GM04503 (cell line): Measurements from ENCODE around the gene PMS2.
A peak's percentile ranks its signal among the peaks of the same experiment; 100 is the strongest.
"Not testable (repeated sequence)": the region's sequence is repeated elsewhere in the genome, so short reads cannot be mapped to it uniquely, and the experiment has no call there.

Source experiments
- DNase-seq: peaks from one replicate; pipeline ENCODE4 v3.0.0-alpha.2; 2012; ENCODE audit warnings: low read depth

Gene PMS2, protein sequence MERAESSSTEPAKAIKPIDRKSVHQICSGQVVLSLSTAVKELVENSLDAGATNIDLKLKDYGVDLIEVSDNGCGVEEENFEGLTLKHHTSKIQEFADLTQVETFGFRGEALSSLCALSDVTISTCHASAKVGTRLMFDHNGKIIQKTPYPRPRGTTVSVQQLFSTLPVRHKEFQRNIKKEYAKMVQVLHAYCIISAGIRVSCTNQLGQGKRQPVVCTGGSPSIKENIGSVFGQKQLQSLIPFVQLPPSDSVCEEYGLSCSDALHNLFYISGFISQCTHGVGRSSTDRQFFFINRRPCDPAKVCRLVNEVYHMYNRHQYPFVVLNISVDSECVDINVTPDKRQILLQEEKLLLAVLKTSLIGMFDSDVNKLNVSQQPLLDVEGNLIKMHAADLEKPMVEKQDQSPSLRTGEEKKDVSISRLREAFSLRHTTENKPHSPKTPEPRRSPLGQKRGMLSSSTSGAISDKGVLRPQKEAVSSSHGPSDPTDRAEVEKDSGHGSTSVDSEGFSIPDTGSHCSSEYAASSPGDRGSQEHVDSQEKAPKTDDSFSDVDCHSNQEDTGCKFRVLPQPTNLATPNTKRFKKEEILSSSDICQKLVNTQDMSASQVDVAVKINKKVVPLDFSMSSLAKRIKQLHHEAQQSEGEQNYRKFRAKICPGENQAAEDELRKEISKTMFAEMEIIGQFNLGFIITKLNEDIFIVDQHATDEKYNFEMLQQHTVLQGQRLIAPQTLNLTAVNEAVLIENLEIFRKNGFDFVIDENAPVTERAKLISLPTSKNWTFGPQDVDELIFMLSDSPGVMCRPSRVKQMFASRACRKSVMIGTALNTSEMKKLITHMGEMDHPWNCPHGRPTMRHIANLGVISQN

DNA sequence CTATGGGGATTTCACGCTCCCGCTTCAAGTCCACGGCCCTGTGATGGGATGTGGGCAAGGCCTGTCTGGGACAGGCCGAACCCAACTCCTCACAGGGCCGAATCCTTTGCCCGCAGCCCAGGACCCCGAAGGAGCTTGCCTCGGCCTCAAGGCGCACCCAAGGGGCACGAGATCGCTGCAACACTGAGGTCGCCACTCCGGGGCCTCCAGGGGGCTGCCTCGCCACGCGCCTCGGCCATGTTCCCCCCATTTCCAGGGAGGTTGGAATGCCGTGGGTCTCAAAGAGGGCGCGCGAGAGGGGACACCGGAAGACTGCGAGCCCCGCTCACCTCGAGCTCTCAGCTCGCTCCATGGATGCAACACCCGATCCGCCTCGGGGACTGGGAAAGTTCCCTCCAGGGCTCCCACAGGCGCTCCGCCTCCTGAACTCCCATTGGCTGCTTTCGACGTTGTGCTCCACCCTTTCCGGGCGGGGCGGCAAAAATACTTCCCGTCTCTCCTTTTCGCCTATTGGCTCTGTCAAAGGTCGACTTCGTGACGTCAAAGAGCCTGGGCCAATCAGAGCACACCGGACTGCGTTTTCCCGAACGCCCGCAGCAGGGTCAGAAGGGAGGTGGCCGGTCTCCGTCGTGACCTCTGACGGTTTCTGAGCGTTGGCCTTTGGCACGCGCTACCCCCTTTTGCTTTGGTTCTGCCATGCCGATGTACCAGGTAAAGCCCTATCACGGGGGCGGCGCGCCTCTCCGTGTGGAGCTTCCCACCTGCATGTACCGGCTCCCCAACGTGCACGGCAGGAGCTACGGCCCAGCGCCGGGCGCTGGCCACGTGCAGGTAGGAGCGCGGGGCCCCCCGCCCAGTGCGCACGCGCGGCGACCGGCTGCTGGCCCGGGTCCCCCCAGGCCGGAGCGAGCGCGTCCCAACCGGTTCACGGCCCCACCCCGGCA, at the start of gene PMS2, which contains the start of gene AIMP2:
PMS2 (minus strand) TSS at position 382 of the 944 bp plus-strand sequence; CDS start at position 352, 30 bp downstream.
AIMP2 (plus strand) TSS at position 605 of the 944 bp plus-strand sequence; CDS start at position 697, 92 bp downstream.
- DNase-seq: peak; percentile 96

DNA sequence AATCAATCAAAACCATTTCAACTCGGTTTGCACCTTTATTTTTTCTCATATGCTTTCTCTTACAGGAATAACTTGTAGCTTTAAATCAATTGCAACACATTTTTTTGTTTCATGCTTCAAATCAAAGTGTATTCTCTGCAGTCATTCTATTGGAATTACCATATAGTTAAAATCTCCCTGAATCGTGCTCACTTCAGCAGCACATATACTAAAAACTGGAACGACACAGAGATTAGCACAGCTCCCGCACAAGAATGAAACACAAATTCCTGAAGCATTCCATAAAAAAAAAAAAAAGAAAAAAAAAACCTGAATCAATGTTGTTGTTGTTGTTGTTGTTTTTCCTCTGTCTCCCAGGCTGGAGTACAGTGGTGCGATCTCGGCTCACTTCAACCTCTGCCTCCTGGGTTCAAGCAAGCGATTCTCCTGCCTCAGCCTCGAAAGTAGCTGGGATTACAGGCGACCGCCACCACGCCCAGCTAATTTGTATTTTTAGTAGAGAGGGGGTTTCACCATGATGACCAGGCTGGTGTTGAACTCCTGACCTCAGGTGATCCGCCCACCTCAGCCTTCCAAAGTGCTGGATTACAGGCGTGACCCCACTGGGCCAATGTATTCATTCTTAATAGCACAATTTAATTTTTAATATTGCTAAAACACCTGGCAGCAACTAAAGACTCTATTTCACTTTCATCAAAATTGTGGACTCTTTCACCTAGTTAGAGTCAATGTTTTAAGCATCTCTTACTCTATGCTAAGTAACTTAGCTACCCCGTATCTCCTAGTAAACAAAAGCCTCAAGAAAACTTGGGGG, 48.7 kb upstream of the PMS2 start:
- no peak for DNase-seq

DNA sequence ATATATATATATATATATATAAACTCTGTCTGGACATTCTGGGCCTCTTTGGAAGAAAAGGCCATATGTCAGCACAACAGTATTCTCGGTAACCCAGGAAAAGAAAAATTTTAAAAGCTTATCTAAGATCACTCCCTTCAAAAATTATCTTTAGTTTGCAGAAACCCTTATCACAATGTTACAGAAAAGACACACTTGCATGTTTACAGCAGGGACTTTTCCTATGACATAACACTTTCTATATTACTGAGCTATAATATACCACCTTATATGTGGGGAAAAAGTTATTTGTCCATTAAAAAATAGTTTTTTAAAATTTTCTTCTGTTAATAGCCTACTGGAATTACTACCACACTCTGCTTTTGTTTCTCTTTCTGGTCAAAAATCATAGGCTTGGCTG, 47.8 kb upstream of the PMS2 start:
- no peak for DNase-seq

DNA sequence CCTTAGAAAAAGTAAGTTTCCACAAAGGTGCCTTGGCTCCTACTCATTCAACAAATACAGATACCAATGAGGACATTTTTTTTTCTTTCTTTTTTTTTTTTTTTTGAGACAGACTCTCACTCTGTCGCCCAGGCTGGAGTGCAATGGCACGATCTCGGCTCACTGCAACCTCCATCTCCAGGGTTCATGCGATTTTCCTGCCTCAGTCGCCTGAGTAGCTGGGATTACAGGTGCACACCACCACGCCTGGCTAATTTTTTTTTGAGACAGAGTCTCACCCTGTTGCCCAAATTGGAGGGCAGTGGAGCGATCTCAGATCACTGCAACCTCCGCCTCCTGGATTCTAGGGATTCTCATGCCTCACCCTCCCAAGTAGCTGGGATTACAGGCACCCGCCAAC, 42.3 kb upstream of the PMS2 start:
- DNase-seq: not testable (repeated sequence)

DNA sequence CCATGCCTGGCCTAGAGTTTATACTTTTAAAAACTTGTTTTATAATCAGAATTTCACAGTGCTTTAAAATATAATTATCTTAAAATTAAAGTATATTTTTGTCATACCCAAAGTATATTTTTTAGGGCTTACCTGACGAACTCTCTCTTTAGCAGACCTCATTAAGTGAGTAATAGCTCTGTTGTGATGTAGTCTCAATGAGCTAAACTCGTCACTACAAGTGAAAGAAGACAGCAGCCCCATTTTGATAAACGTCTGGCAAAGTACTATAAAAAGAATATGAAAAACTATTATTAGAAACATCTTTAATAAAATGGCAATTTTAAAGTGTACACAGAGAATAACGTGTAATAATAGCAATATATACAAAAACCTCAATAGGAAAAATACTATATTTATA, 40.9 kb upstream of the PMS2 start:
- no peak for DNase-seq

DNA sequence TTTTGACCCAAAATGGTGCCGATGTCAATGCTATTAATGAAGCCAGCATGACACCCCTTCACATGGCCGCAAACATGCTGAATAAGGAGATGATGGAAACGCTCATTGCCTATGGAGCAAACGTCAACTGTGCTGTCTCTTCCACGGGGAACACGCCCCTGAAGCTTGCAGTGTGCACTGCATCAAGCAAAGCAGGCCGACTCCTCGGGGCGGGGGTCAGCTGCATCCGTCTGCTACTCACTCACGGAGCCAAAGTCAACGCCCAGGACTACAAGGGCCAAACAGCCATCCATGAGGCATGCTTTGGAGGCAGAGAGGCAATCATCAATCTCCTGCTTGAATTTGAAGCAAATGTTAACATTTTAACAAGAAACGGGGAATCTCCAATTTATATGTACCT, 26.8 kb upstream of the PMS2 start:
- no peak for DNase-seq

DNA sequence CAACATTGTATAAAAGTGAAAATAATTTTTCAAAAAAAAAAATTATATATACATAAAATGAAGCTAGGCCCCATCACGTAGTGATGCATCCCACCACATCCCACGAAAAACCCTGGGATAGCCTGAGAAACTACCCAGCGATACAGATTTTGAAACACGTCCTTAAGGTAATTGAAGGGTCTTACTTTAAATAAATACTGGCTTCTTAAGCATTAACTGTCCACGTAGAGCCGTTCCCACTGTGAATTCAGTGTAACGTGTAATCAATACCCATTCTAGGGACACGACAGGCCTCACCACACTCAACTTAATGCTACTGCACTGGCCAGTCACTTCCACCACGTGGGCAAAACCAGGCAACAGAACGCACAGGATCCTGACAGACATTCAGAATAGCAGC, 26.3 kb upstream of the PMS2 start:
- DNase-seq: no peak

DNA sequence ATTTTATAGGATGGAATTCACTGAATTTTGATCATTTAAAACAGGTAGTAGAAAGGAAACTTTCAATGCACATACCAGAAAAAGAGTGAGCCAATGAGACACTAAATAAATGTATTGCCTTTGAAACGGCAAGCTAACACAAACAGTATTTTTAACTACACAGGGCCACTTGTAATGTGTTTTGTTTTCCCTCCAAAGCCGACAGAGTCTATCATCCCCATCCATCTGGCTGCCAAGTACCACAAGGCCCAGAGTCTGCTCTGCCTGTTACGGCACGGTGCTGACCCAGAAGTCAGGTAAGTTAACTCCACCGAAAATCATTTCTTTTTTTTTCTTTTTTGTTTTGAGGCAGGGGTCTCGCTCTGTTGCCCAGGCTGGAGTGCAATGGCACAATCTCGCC, 23.8 kb upstream of the PMS2 start:
- DNase-seq: no peak

DNA sequence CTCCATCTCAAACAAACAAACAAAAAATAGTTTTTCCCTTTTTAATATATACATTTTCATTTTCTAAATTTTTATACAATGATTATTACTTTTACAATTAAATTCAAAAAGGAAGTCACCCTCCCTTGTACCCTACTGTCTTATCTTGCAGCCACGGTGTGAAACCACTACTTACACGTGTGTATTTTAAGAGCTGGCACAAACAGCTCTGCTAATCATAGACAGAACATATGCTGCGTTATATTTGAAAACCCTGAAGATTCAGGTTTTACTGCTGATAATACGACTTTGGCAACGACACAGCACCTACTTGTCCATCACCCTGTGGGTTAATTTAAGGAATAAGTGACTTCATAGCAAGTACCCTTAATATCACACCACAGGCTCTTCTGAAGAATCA, 23.3 kb upstream of the PMS2 start:
- DNase-seq: no peak

DNA sequence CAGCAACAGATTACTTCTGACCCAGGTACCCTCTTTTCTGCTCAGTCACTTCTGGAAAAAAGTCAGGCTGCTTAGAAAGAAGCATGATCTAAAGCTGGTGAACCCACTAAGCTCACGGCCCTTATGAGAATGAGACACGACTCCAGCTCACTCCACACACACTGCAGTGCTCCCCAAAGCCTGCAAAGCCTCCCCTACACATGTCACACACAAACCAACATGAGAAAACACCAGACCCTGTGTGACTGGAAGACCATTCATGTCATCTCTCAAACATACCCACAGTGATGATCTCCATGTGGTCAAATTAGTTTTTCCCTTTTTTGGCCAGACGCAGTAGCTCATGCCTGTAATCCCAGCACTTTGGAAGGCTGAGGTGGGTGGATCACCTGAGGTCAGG, 22.7 kb upstream of the PMS2 start:
- DNase-seq: no peak

DNA sequence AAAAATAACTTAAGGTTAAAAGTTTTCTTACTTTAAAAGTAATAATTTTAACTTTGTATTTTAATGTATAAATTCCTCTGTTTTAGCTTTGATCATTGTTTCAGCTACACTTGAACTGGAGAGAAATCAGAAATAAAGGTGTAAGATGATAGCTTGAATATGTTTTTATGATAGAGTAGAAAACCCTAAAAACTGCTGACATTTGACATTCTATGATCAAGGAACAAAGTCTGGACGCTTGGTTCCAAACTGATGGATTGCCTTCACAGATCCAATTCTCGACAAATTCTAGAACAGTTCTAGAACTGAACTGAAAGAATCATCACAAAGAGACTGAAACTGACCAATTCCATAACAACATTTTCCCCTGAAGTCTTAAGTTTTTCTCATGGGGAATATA, 22.1 kb upstream of the PMS2 start, which contains the start of gene ANKRD61:
ANKRD61 (plus strand) TSS at position 389 of the 400 bp plus-strand sequence; CDS start at position 389, 0 bp downstream.
- DNase-seq: no peak

DNA sequence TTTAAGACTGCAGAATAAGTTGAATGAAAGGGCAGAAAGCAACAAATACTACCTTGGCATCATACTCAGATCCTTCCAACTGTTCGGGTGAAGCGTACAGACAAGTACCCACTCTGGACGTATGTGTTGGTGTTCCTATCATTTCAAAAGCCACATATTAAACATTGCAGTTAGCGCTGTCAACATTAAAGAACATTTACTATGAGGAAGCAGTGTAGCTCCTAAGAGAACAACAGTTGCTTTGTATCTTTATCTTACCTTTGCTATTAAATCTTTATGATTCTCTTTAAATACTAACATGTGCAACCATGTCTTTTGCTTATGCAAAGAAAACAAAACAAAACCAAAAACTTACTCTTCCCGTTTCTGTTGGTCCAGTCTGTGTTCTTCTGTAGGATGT, 19.7 kb upstream of the PMS2 start:
- DNase-seq: no peak

DNA sequence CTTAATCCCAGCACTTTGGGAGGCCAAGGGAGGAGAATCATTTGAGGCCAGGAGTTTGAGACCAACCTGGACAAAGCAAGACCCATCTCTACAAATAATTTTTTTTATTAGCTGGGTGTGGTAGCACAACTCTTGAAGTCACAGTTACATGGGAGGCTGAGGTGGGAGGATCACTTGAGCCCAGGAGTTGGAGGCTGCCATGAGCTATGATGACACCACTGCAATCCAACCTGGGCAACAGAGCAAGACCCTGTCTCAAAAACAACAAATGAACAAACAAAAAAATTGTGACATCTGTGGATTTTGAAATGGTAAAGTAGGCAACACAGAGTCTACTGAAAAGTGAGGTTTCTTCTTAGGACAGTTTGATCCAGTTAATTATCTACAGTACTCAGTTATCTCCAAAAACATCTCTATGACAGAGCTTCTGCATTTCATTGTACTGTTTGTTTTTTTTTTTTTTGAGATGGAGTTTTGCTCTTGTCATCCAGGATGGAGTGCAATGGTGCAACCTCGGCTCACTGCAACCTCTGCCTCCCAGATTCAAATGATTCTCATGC, 19.0 kb upstream of the PMS2 start:
- no peak for DNase-seq

DNA sequence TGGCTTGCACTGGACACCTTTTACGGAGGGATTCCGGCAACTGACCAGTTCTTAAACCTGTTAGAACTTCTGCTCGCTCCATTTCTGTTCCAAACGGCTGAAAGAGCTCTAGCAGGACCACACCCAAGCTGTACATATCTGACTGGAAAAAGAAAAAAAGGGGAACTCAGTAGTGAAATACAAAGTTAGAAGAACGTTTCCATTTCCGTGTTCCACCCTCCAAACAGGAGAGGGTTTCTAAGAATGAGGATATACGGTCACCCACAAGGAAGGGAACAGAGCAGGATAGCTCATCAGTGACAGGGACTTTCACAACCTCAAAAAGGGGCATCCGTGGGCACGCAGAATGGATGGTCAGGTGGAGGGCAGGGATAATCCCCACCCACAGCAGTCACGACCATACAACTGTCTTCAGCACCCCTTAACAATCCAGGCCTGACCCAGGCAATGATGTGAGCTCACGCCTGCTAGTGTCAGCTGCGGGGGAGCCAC, 18.0 kb upstream of the PMS2 start:
- no peak for DNase-seq

DNA sequence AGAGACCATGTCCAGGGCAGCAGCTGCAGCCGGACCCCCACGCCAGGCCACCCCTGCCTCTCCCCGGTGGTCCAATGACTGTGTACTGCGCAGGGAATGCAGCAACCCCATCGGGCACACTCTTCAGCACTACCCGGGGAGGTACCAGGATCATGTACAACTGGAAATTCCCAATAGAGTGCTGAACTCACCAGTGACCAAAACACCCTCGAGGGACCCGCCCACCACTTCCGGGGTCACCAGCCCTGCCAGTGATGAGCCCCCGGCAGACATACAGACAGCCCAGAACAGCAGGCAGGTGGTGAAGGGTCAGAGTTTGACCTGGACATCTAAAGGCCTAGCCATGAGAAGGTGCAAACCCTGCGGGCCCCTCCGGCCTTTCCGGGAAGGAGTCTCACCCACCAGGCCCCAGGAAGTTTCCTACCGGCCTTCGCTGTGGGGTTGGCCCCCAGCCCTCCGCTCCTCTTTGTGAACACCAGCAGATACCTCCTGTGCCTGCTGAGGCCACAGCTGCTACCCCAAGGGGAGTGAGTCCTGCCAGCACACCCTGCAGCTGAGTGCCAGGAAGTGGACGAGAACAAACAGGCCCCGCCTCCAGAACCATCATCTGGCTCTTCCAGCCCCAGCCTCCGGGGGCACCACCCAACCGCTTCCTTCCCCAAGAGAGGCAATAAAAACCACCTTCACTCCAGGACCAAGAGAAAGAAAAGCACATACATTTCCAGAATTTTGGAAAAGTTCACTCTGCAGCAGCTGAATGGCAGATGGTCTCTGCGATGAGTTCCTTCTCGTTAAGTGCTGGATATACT, 17.4 kb upstream of the PMS2 start:
- no peak for DNase-seq

DNA sequence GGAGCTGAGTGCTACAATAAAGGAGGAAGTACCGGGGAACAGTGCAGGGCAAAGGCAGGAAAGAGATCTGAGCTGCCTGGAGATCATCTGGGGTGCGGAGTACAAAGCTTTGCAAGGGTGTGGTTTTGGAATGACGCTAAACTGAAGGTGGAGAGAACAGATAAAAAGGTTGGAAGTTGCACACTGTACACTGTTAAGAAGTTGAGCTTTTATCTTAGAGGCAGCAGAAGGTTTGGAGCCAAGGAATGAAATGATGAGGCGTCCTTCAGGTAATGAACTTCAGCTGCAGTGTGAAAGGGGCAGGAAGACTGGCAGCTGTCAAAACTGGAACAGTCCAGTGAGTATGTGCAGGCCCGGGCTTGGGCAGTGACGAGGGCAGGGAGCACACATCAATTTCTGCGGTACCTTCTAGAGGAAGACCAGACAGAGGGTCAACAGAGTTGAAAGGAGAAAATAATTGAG, 15.2 kb upstream of the PMS2 start:
- no peak for DNase-seq

DNA sequence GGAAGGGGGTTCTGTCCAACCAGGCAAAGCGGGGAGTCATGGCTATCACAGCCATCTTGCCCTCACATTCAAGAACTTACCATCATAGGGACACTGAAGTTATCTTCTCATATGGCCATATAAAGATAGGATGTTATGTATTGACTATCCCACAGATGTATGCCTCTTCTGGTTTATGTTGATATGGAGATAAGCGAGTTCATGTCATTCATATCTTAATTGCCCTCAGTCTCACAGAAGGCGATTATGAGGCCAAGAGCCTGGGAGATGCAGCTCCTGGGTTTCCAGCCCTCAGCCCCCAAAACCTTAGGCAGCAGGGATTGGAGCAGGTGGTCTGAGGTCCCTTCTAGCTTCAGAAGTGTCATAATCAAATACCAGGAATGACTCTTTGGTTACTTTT, 13.9 kb upstream of the PMS2 start:
- DNase-seq: no peak

DNA sequence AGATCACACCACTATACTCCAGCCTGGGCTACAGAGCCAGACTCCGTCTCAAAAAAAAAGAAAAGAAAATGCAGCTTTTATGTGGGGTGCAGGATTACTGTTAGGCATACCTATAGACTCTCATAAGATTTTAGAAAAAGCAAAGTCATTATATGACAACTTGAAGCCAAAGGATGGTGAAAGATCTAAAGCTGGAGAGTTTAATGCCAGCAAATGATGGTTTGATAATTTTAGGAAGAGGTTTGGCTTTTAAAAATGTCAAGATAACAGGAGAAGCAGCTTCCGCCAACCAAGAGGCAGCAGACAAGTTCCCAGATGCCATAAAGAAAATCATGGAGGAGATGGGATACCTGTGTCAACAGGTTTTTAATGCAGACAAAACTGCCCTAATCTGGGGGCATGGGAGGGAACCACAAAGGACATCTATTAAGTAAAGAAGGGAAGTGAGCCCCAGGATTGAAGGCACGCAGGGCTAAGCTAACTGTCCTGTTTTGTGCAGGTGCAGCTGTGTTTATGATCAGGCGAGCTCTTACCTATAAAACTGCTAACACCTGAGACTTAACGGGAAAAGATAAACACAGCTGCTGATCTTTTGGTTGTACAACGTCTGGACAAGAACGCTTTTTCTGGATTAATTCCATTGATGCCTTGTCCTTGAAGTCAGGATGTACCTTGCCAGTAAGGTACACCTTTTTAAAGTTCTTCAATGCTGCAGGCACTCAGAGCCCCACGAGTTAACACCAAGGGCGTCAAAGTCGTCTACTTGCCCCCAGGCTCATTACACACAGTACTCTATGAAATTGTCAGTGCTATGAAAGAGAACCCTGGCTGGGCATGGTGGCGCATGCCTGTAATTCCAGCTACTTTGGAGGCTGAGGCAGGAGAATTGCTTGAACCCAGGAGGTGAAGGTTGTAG, 11.8 kb upstream of the PMS2 start:
- DNase-seq: no peak

DNA sequence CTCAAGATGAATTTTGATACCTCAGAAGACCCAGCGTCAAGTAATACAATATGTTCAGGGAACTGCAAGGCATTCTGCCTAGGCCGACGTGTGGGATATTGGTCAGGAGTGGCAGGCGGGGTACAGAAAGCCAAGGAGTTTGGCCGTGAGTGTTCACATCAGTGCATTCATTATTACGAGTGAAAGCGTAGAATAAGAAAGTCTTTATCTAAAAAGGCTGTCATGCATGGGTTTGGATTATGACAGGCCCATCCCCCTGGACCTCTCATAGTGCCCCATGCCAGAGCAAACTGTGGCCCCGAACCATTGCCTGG, 7.8 kb upstream of the PMS2 start:
- no peak for DNase-seq
